GM19397 (cell line): ENCODE measurements around the gene JPH2.
"Not testable (repeated sequence)": the region's sequence is repeated elsewhere in the genome, so short reads cannot be mapped to it uniquely, and the experiment has no call there.

ENCODE experiments used
- ATAC-seq: cut with Tn5 transposase; IDR thresholded peaks from one replicate; pipeline ENCODE4 v1.9.1; 2021; ENCODE audit warnings: mild to moderate bottlenecking, moderate library complexity; ENCODE audit not compliant: unreplicated experiment

JPH2 gene

DNA sequence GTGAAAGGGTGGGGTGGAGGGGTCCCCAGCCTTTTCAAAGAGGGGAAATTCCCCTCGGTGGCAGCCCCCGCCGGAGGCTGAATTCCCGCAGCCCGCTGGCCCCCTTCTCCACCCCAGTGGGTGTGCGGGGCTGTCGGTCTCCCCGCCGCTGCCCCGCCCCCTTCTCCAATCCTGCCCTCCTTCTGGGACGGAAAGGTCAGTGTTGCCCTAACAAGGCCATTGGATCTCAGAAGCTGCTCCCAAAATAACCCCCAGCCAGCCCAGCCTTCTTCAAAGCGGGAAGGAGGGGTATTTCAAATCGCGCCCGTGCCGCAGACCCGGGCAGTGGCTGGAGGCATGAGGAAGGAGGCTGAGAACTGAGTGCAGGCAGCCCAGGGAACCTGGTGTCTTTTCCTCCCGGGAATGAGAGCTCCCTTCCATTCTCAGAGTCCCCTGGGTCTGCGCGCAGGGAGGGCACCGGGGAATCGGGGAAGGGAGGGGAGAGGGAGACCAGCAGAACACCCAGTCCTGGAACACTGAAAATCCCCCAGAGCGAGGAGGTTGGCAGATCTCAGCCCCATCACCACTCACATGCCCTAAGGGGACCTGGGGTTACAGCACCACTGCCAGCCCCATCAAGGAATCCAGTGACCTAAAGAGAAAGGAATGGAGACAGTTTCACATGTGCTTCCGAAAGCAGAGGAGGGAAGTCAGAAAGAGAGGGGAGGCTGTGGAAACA lies at the start of gene JPH2:
TSS of gene JPH2 (minus strand) at position 135 of the 718 bp plus-strand sequence. CDS start 483 bp downstream, outside the sequence.
- no peak for ATAC-seq

GRCh38 chr20:44235702-44236101 lies 48.7 kb upstream of the JPH2 start:
- no peak for ATAC-seq

- ATAC-seq = no peak
Observed at GRCh38 chr20:44234566-44235317, 47.8 kb upstream of the JPH2 start.

DNA sequence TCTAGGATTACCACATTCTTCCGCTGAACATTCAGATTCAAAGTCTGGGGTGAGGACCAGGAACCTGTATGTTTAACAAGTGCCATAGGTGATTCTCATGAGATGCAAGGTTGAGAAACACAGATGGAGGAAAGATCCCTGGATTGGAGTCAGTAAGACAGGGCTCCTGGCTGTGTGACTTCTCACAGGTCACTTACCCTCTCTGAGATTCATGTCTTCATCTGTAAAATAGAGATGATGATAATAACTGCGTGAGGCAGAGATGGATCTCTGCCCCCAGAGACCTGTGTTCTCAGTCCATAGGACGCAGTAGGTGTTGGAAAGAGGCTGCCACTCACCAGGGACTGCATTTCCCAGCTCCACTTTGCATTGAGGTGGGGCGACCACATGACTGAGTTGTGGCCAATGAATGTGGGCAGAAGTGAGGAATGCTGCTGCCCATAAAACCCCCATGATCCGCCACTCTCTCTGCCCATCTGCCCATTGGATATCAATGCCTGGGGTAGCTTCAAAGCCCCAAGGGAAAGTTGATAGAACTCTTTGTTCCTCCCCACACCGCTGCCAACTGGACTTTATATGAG lies 46.5 kb upstream of the JPH2 start:
- no peak for ATAC-seq

DNA sequence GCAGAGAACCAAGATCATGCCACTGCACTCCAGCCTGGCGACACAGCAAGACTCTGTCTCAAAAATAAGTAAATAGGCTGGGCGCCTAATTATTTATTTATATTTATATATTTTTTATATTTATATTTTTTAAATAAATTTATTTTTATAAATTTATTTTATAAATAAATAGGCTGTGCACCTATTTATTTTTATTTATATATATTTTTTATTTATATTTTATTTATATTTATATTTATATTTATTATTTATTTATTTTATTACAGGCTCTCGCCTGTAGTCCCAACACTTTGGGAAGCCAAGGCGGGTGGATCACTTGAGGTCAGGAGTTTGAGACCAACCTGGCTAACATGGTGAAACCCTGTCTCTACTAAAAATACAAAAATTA lies 45.5 kb upstream of the JPH2 start:
- ATAC-seq = not testable (repeated sequence)

- ATAC-seq = no peak
Observed at GRCh38 chr20:44231713-44232468, 44.9 kb upstream of the JPH2 start.

DNA sequence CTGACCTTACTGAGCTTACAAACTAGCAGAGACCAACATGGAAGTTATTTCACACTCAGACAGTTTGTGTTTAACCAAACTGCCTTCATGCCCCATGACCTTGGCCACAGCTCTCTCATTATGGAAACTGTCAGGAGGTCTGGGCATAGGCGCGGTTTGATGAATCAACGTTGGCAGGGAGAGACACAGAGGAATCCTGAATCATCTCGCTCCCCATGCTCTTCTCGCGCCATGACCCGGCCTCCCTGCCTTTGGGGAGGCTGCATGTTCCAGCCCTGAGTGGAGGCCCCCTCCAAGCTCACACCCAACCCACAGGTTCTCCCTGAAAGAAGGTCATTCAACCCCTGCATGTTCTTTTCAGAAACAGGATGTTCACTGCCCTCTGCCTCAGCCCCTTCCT lies 44.2 kb upstream of the JPH2 start:
- ATAC-seq = no peak

GRCh38 chr20:44228465-44229258 lies 41.7 kb upstream of the JPH2 start:
- no peak for ATAC-seq

- no peak for ATAC-seq
Observed at GRCh38 chr20:44224637-44225036, 37.6 kb upstream of the JPH2 start.

DNA sequence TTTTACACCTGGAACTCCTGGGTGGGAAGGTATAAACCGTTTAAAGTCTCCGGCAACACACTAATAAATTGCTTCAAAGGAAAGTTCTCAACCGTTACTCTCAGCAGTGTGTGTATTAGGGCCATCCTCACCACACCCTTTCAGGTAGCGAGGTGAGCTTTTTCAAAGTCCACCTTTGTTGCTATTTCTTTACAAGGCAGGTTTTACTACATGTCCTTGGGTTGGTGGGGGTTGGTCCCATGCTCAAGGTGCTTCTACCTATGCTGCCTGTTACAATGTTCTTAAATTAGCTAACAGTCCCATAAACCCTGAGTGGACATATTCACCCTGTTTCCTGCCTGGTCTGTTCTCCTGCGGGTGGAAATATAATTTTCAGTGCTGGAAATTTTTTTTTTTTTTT lies 36.7 kb upstream of the JPH2 start:
- no peak for ATAC-seq

DNA sequence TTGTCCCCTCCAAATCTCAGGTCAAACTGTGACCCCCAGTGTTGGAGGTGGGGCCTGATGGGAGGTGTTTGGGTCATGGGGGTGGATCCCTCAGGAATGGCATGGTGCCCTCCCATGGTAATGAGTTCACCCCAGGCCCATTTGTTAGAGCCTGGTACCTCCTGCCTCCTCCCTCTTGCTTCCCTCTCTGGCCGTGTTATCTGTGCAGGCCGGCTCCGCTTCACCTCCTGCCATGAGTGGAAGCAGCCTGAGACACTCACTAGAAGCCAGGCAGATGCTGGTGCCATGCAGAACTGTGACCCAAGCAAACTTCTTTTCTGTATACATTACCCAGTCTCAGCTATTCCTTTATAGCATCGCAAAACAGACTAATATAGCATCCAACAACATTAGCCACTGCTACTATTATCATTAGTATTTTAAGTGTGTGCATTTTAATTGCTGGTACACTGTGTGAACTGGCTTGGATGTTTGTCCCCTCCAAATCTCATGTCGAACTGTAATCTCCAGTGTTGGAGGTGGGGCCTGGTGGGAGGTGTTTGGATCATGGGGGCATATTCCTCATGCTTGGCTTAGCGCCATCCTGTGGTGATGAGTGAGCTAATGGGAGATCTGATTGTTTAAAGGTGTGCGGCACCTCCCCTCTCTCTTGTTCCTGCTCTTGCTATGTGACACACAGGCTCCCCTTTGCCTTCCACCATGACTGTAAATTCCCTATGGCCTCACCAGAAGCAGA lies 35.8 kb upstream of the JPH2 start:
- ATAC-seq = no peak

DNA sequence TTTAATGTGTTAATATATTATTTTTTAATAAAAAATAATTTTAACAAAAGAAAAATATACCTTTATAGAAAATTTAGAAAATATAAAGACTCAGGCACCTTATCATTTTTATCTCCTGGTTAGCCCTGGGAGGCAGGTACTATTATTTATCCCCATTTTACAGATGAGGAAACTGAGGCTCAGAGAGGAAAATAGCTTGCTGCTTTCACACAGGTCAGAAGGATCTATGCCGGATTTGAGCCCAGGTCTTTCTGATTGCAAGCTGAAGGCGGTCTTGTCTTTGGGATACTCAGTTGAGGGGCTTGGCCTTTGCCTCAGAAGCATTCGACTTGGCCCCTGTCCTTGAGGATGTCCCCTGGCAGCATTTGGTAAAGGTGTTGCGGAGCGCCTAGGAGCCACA lies 35.0 kb upstream of the JPH2 start:
- ATAC-seq = no peak

DNA sequence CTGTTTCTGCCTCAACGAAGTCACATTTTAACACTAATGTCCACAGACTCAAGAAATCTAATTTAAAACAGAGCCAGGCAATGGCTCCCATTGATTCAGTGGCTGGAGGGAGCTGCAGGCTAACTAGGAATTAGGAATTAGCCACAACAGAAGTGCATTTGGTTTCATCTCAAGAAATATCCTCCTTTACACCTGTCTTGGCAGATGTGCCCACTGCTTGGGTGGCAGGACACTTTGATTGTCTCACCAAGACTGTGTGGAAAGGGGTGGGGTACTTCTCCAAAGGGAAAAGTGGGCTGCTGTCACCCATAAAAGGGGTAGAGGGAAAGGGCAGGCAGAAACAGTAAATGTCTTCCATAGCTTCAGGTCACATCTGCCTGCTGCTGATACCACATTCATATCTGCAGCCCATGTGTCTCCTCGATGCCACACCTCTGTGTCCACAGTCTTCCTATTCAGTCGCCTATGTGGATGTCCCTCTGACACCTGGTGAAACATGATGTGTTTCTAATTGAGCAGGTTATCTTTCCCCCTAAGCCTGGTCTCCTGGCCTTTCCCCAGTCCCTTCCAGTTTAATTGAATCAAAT lies 34.5 kb upstream of the JPH2 start:
- no peak for ATAC-seq

GRCh38 chr20:44219791-44220190 lies 32.8 kb upstream of the JPH2 start:
- ATAC-seq = no peak

- ATAC-seq = no peak
Observed at GRCh38 chr20:44219170-44219730, 32.3 kb upstream of the JPH2 start.

DNA sequence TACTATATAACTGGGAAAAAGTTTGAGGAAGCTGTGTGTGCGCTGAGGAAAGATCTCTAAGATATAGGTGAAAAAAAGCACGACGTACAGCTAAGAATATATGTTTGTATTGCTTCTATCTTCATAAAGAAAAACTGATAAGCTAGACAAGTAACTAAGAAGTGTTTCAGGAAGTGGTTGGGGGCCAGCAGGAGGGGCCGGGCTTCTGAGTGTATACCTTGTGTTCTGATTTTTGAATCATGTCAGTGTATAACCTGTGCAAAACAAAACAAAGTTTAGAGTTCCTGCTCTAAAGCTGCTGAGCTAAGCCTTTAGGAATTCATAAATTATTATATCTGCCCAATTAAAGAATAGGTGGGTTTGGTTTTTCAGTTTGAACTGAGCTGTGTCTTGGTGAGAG lies 31.5 kb upstream of the JPH2 start:
- no peak for ATAC-seq

DNA sequence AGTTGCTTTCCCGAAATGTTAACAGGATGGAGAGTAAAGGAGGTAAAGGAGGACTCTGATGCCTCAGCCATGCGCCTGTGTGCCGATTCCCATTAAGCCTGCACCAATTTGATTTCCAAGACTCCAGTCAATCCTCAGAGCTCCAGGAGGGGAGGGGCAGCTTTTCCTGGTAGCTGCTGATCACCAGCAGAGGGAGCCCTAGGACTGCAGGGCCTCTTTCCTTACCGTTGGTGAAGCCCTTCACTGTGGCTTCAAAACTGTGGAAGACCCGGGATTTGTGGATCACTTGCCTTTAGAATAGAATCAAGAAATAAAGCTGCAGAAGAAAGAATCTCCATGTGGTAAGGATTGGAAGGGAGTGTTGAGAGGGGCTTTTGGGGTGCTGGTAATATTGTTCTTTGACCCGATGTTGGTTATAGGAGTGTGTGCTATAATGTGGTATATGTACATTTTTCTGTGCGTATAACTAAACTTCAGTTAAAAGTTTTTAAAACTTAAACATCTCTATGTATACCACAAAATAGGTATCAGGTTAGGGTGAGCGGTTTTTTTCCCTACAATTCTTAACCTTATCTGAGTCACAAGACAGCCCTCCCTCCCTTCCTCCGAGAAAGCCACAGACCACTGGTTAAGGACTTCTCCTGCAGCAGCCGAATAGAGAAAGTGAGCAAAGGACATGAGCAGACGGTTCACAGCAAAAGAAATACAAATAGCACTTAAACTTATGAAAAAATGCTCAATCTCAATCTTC lies 30.5 kb upstream of the JPH2 start:
- no peak for ATAC-seq

GRCh38 chr20:44215125-44215524 lies 28.1 kb upstream of the JPH2 start:
- no peak for ATAC-seq

DNA sequence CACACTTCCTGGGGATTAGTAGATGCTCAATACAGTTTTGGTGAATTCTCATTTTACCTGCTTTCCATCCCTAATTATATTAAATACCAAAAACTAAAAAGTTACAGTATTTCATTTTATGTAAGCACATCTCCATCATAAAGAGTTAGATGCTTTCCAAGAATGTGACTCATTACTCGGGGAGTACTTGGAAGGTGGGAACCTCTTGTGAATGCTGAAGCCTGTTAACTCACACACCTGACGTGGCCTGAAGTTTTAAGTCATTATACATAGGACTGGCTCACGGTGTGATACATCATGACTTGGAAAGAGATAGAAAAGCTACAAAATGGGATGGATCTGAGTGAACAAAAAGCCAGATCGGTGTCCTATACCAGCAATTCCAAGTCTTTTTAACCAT lies 25.8 kb upstream of the JPH2 start:
- no peak for ATAC-seq
